HepG2 (cell line): ENCODE data around the gene SP6. TPM values are rescaled to one million over a fixed set of nuclear protein-coding genes. Genes with fewer than 3 reads are reported as not detected.

Experiments used
- DNMT3B ChIP-seq: conservative IDR thresholded peaks from 2 replicates; pipeline ENCODE4 v1.6.1; 2016; ENCODE audit warnings: missing biosample characterization, control low read depth
- DPF2 ChIP-seq: sonication (generic); formaldehyde crosslinking; IDR thresholded peaks from 2 replicates; pipeline ENCODE4 v1.4.0; 2020; ENCODE audit warnings: mild to moderate bottlenecking, low read depth, missing genetic modification reagents, borderline replicate concordance
- HHEX ChIP-seq: IDR thresholded peaks from 2 replicates; pipeline ENCODE4 v1.6.1; 2016; ENCODE audit warnings: control low read depth
- HNRNPL ChIP-seq: fragments of 200-400 bp; formaldehyde crosslinking; IDR thresholded peaks from 2 replicates; pipeline ENCODE4 v1.6.1; 2017; ENCODE audit warnings: mild to moderate bottlenecking, low read depth, low read length
- SMYD3 ChIP-seq: sonication (generic); formaldehyde crosslinking; IDR thresholded peaks from 2 replicates; pipeline ENCODE4 v1.8.1; 2023; ENCODE audit warnings: mild to moderate bottlenecking, missing genetic modification reagents
- ZIK1 ChIP-seq: sonication (generic); formaldehyde crosslinking; IDR thresholded peaks from 2 replicates; pipeline ENCODE4 v1.5.0; 2020; ENCODE audit warnings: mild to moderate bottlenecking, low read depth, missing genetic modification reagents, borderline replicate concordance
- ZNF253 ChIP-seq: sonication (generic); formaldehyde crosslinking; IDR thresholded peaks from 2 replicates; pipeline ENCODE4 v1.8.0; 2022; ENCODE audit warnings: mild to moderate bottlenecking, missing genetic modification reagents, borderline replicate concordance
- ZNF414 ChIP-seq: sonication (generic); formaldehyde crosslinking; IDR thresholded peaks from 2 replicates; pipeline ENCODE4 v1.5.0; 2020; ENCODE audit warnings: missing genetic modification reagents
- ZNF503 ChIP-seq: sonication (generic); formaldehyde crosslinking; IDR thresholded peaks from 2 replicates; pipeline ENCODE4 v1.4.0; 2020; ENCODE audit warnings: missing genetic modification reagents
- ZNF570 ChIP-seq: sonication (generic); formaldehyde crosslinking; IDR thresholded peaks from 2 replicates; pipeline ENCODE4 v1.4.0; 2020; ENCODE audit warnings: mild to moderate bottlenecking, missing genetic modification reagents, borderline replicate concordance
- ZNF687 ChIP-seq: sonication (generic); formaldehyde crosslinking; IDR thresholded peaks from 2 replicates; pipeline ENCODE4 v1.5.1; 2020; ENCODE audit warnings: mild to moderate bottlenecking, missing genetic modification reagents, moderate library complexity
- polyA plus RNA-seq, 8 experiments: library from polyadenylated mRNA; depleted of rRNA in 3 of 8; stranded (reverse) in 7 of 8; unstranded in 1 of 8; fragments of >200 nt; fragmentation: Illumina TruSeq in 4 of 8; extraction: Trizol in 4 of 8; gene quantifications; 2 replicates each; pipeline versions ENCODE4 v1.2.1 to v1.2.3, GENCODE V29; 2011 to 2016; ENCODE audit warnings: low read depth in 4 of 8, missing spikeins in 1 of 8, mixed read lengths in 1 of 8; ENCODE audit not compliant: insufficient read depth in 1 of 8
- total RNA-seq, 5 experiments: library from RNA; depleted of rRNA; stranded (reverse); fragments of >200 nt; fragmentation: Illumina TruSeq; extraction: Trizol; gene quantifications; 2 replicates each; pipeline ENCODE4 v1.2.3, GENCODE V29; 2016; ENCODE audit warnings: low read depth in 1 of 5
- TF ChIP-seq, protein P1 (sequence below): sonication (generic); formaldehyde crosslinking; IDR thresholded peaks from one replicate; pipeline ENCODE4 v1.5.1; 2020; ENCODE audit warnings: mild to moderate bottlenecking, missing genetic modification reagents; ENCODE audit errors: not compliant biosample characterization
- TF ChIP-seq, protein P2 (sequence below): sonication (generic); formaldehyde crosslinking; IDR thresholded peaks from 2 replicates; pipeline ENCODE4 v1.5.0; 2020; ENCODE audit warnings: mild to moderate bottlenecking, low read depth, missing genetic modification reagents, borderline replicate concordance

The SP6 gene
- total and polyA plus RNA-seq, 2 of the 13 experiments (the other 11 are each of a cell fraction or from before 2014, with no cell fraction given) = 0.07 TPM

DNA sequence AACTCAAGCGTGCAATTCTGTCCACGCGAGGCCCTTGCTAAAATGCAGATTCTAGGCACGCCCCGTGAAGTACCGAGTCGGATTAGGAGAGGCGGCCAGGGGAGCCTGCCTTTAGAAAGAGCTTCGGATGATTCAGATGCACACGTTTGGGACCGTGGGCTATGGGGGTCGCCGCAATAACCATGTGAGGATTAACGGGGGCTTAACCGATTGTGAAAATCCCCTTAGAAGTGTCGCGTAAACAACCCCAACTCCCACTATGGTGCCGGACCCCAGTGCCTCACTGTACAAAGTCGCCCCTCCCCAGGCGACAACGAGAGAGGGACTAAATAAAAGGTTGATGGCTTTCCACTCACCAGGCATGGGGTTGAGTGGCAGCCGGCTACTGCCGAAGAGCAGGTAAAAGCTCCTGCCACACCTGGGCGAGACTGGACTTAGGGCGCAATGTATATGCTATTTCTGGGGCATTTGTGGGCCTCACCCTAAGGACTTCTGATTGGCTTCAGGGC, 44.4 kb upstream of the SP6 start (continued):
- TF ChIP-seq ZNF687 (CRISPR knock-in tag) (no peak; the same call in 1 of the 2 replicates), ZNF503 (CRISPR knock-in tag) (no peak), DPF2 (no peak), ZNF570 (CRISPR knock-in tag) (no peak), ZIK1 (CRISPR knock-in tag) (no peak), HNRNPL (no peak), DNMT3B (CRISPR knock-in tag) (0 out of 2 replicates have a peak, but pooled peaks have one; percentile 46), ZNF414 (CRISPR knock-in tag) (peak; percentile 80; the same call in 1 of the 2 replicates), SMYD3 (CRISPR knock-in tag) (peak; percentile 82), HHEX (CRISPR knock-in tag) (no peak; the same call in 1 of the 2 replicates), ZNF253 (CRISPR knock-in tag) (0 out of 2 replicates have a peak, but pooled peaks have one; percentile 62)
- TF ChIP-seq, protein P1, sequence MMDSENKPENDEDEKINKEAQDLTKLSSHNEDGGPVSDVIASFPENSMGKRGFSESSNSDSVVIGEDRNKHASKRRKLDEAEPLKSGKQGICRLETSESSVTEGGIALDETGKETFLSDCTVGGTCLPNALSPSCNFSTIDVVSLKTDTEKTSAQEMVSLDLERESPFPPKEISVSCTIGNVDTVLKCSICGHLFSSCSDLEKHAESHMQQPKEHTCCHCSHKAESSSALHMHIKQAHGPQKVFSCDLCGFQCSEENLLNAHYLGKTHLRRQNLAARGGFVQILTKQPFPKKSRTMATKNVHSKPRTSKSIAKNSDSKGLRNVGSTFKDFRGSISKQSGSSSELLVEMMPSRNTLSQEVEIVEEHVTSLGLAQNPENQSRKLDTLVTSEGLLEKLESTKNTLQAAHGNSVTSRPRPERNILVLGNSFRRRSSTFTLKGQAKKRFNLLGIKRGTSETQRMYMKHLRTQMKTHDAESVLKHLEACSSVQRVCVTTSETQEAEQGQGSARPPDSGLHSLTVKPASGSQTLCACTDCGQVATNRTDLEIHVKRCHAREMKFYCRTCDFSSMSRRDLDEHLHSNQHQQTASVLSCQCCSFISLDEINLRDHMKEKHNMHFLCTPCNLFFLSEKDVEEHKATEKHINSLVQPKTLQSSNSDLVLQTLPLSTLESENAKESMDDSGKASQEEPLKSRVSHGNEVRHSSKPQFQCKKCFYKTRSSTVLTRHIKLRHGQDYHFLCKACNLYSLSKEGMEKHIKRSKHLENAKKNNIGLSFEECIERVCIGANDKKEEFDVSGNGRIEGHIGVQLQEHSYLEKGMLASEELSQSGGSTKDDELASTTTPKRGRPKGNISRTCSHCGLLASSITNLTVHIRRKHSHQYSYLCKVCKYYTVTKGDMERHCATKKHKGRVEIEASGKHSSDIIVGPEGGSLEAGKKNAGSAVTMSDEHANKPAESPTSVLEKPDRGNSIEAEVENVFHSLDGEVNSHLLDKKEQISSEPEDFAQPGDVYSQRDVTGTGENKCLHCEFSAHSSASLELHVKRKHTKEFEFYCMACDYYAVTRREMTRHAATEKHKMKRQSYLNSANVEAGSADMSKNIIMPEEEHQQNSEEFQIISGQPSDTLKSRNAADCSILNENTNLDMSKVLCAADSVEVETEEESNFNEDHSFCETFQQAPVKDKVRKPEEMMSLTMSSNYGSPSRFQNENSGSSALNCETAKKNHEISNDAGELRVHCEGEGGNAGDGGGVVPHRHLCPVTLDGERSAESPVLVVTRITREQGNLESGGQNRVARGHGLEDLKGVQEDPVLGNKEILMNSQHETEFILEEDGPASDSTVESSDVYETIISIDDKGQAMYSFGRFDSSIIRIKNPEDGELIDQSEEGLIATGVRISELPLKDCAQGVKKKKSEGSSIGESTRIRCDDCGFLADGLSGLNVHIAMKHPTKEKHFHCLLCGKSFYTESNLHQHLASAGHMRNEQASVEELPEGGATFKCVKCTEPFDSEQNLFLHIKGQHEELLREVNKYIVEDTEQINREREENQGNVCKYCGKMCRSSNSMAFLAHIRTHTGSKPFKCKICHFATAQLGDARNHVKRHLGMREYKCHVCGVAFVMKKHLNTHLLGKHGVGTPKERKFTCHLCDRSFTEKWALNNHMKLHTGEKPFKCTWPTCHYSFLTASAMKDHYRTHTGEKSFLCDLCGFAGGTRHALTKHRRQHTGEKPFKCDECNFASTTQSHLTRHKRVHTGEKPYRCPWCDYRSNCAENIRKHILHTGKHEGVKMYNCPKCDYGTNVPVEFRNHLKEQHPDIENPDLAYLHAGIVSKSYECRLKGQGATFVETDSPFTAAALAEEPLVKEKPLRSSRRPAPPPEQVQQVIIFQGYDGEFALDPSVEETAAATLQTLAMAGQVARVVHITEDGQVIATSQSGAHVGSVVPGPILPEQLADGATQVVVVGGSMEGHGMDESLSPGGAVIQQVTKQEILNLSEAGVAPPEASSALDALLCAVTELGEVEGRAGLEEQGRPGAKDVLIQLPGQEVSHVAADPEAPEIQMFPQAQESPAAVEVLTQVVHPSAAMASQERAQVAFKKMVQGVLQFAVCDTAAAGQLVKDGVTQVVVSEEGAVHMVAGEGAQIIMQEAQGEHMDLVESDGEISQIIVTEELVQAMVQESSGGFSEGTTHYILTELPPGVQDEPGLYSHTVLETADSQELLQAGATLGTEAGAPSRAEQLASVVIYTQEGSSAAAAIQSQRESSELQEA (CRISPR knock-in tag) = no peak
- TF ChIP-seq, protein P2, sequence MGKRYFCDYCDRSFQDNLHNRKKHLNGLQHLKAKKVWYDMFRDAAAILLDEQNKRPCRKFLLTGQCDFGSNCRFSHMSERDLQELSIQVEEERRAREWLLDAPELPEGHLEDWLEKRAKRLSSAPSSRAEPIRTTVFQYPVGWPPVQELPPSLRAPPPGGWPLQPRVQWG = no peak
